GM19035 (cell line): ENCODE results near the gene GSTCD.

ENCODE experiments used
- ATAC-seq: cut with Tn5 transposase; IDR thresholded peaks from one replicate; pipeline ENCODE4 v1.9.1; 2021; ENCODE audit not compliant: unreplicated experiment

GSTCD gene

GRCh38 chr4:105875233-105875632 is 166.6 kb downstream of the GSTCD start:
- ATAC-seq = no peak

DNA sequence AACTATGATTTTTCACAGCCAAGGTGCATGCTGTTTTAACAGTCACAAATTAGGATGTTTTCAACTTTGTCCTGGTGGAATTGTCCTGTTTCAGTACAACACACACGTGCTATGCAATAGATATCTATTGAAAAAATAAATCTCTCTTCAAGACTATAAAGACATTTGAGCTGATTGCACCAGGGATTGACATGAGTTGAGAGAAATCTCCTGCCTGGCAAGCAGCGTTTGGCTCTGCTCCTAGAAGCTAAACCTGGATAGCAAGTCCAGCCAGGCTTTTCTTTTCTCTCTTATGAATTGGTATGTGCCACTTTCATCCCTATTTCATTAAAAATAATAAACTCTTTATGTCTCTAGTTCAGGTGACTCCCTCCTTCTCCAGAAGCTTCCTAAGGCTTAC is 170.1 kb downstream of the GSTCD start:
- no peak for ATAC-seq

DNA sequence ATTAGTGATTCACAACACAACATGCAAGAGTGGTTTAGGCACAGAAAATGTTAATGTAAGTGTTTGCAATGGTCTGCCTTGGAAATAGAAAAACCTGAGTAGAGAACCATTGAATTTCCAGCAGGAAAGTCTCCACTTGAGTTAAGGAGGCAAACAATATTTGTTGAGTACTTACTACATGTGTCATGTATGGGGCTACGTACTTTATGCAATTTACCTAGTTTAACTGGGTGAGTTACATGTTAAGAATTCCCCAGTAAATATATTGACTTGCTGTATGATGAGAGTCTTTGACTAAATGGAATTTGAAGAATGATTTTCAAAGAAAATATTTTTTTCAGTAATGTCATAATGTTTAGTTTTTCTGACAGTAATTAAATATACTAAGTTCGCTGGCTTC is 178.9 kb downstream of the GSTCD start:
- ATAC-seq = no peak

- ATAC-seq = peak; percentile 48
Measured at GRCh38 chr4:105894660-105895582, 186.3 kb downstream of the GSTCD start, which contains the start of gene NPNT. Gene NPNT (plus strand): TSS chr4:105895471. CDS start chr4:105895653, 182 bp downstream.

GRCh38 chr4:105895583-105896460 is 187.2 kb downstream of the GSTCD start:
- ATAC-seq = peak; percentile 49

GRCh38 chr4:105896461-105896942 is 187.9 kb downstream of the GSTCD start:
- peak; percentile 9 for ATAC-seq
